Gastrocnemius medialis (tissue), 4 donors: ENCODE results near the gene AGA. TPM values are rescaled to one million over a fixed set of nuclear protein-coding genes. Genes with fewer than 3 reads are reported as not detected.

Experiments used
- ATAC-seq, 2 donors: fragments of 150-250 bp; one replicate each; pipeline ENCODE4 v1.9.1; 2016
- DNase-seq, 2 donors: peaks; one replicate each; pipeline ENCODE4 v3.0.0-alpha.2; 2019
- H3K27ac ChIP-seq, 4 donors: fragments of 200-600 bp; sonication (generic); 1 replicate in 1 of 4; 2 replicates in 3 of 4; pipeline ENCODE4 v1.5.1; 2016 to 2018; ENCODE audit warnings: mild to moderate bottlenecking in 2 of 4, moderate library complexity in 1 of 4
- H3K27me3 ChIP-seq, 3 donors: fragments of 200-600 bp; sonication (generic) in 2 of 3; 1 replicate in 1 of 3; 2 replicates in 2 of 3; pipeline versions ENCODE4 v1.5.1 to v1.6.0; 2016 to 2019; ENCODE audit warnings: mild to moderate bottlenecking in 1 of 3, moderate library complexity in 1 of 3
- H3K36me3 ChIP-seq, 2 donors: fragments of 200-600 bp; sonication (generic) in 1 of 2; one replicate each; pipeline ENCODE4 v1.5.1; 2017 to 2018
- H3K4me1 ChIP-seq, 2 donors: fragments of 200-600 bp; sonication (generic) in 1 of 2; one replicate each; pipeline ENCODE4 v1.5.1; 2016 to 2017; ENCODE audit warnings: mild to moderate bottlenecking in 2 of 2
- H3K4me3 ChIP-seq, 4 donors: fragments of 200-600 bp; sonication (generic) in 3 of 4; 1 replicate in 1 of 4; 2 replicates in 3 of 4; pipeline ENCODE4 v1.5.1; 2016 to 2019; ENCODE audit warnings: mild to moderate bottlenecking in 2 of 4
- H3K9me3 ChIP-seq, 3 donors: fragments of 200-600 bp; sonication (generic) in 2 of 3; 1 replicate in 1 of 3; 2 replicates in 2 of 3; pipeline ENCODE4 v1.5.1; 2016 to 2019
- CTCF ChIP-seq, 5 experiments: fragments of 450-650 bp in 3 of 5; fragments of 200-600 bp in 2 of 5; sonication (generic) in 2 of 5; IDR thresholded peaks in 4 of 5; conservative IDR thresholded peaks in 1 of 5; 1 replicate in 4 of 5; 2 replicates in 1 of 5; pipeline ENCODE4 v1.5.1; 2016 to 2019; ENCODE audit warnings: antibody characterized with exemption in 5 of 5, mild to moderate bottlenecking in 3 of 5, moderate library complexity in 3 of 5
- POLR2A ChIP-seq, 2 donors: fragments of 450-650 bp; IDR thresholded peaks; one replicate each; pipeline ENCODE4 v1.6.1; 2017; ENCODE audit warnings: antibody characterized with exemption in 2 of 2, mild to moderate bottlenecking in 2 of 2, moderate library complexity in 2 of 2
- in situ Hi-C, 4 donors: fragments of 200-750 bp; cut with MboI; loops; one replicate each; pipeline versions ENCODE4 v1.15.0 to v1.8.0; 2017; ENCODE audit warnings: low sequenced_read_pairs in 4 of 4
- intact Hi-C: fragments of 100-400 bp; cut with DNase I; formaldehyde crosslinking; loops from one replicate; pipeline ENCODE4 v1.15.1; 2023; ENCODE audit warnings: low total_unique reads
- total RNA-seq, 4 donors: library from RNA; depleted of rRNA; stranded (reverse); fragments of >200 nt; gene quantifications; one replicate each; pipeline versions ENCODE4 v1.1.0 to v1.2.3, GENCODE V29; 2016

AGA gene
- total RNA-seq, 4 donors from 2014 or later: 9.0 to 11.1 (median 10.0) TPM

GRCh38 chr4:177434667-177435066 lies 7.6 kb downstream of the AGA start:
- DNase-seq: no peak
- TF ChIP-seq CTCF (IDR thresholded peaks at IDR 0.05 in 4 of 5, conservative IDR thresholded peaks at IDR 0.05 in 1 of 5): no peak
- TF ChIP-seq POLR2A (IDR thresholded peaks at IDR 0.05): no peak
- intact Hi-C loops (no loop called here), in situ Hi-C loops (no loop called here)
- no peak for ATAC-seq
- Histone ChIP-seq H3K9me3 (no peaks in the 10 kb centered on the region), H3K4me3 (no peak overlapping the region), H3K27ac (no peak overlapping the region), H3K27me3 (no peaks in the 10 kb centered on the region), H3K36me3 (peaks cover 3 to 40% of the 10 kb centered on the region in 2 donors), H3K4me1 (no peaks in the 10 kb centered on the region)

- no peak for DNase-seq
- no peaks in the 10 kb centered on the region for H3K27me3 ChIP-seq
- H3K9me3 ChIP-seq: no peaks in the 10 kb centered on the region
- no peak overlapping the region for H3K27ac ChIP-seq
- no peak for TF ChIP-seq POLR2A (IDR thresholded peaks at IDR 0.05)
- no peak for TF ChIP-seq CTCF (IDR thresholded peaks at IDR 0.05 in 4 of 5, conservative IDR thresholded peaks at IDR 0.05 in 1 of 5)
- in situ Hi-C loops: no loop called here
- H3K4me3 ChIP-seq: no peak overlapping the region
- no peaks in the 10 kb centered on the region for H3K4me1 ChIP-seq
- H3K36me3 ChIP-seq: peaks cover 3 to 11% of the 10 kb centered on the region in 2 donors
- intact Hi-C loops: no loop called here
- ATAC-seq: no peak
Observed at GRCh38 chr4:177427192-177427591, 15.0 kb downstream of the AGA start.

GRCh38 chr4:177419434-177419833 lies 22.8 kb downstream of the AGA start:
- H3K27ac ChIP-seq: no peak overlapping the region
- TF ChIP-seq POLR2A (IDR thresholded peaks at IDR 0.05) (no peak), CTCF (IDR thresholded peaks at IDR 0.05 in 4 of 5, conservative IDR thresholded peaks at IDR 0.05 in 1 of 5) (no peak)
- DNase-seq: no peak
- no peaks in the 10 kb centered on the region for H3K9me3 ChIP-seq
- no peaks in the 10 kb centered on the region for H3K4me1 ChIP-seq
- H3K4me3 ChIP-seq: no peak overlapping the region
- no peaks in the 10 kb centered on the region for H3K27me3 ChIP-seq
- in situ Hi-C loops (no loop called here), intact Hi-C loops (no loop called here)
- no peak for ATAC-seq
- no peaks in the 10 kb centered on the region for H3K36me3 ChIP-seq

- in situ Hi-C loops: no loop called here
- no peak overlapping the region for H3K4me3 ChIP-seq
- DNase-seq: no peak
Observed at GRCh38 chr4:177413656-177414055, 28.6 kb downstream of the AGA start.

More at GRCh38 chr4:177413656-177414055, 28.6 kb downstream of the AGA start:
- ATAC-seq: no peak
- Histone ChIP-seq H3K27ac (no peak overlapping the region), H3K27me3 (no peaks in the 10 kb centered on the region), H3K9me3 (no peaks in the 10 kb centered on the region), H3K4me1 (no peaks in the 10 kb centered on the region), H3K36me3 (no peaks in the 10 kb centered on the region)
- TF ChIP-seq POLR2A (IDR thresholded peaks at IDR 0.05): no peak
- TF ChIP-seq CTCF (IDR thresholded peaks at IDR 0.05 in 4 of 5, conservative IDR thresholded peaks at IDR 0.05 in 1 of 5): no peak
- intact Hi-C loops: no loop called here
